Mononuclear cell (primary cell): ENCODE measurements around the gene ZNF414. TPM values are rescaled to one million over a fixed set of nuclear protein-coding genes. Genes with fewer than 3 reads are reported as not detected.

Experiments used
- H3K27me3 ChIP-seq: 2 replicates; pipeline ENCODE4 v1.6.0; 2011; ENCODE audit warnings: low read length, control low read depth; ENCODE audit not compliant: insufficient read depth
- H3K4me1 ChIP-seq: 2 replicates; pipeline ENCODE4 v1.5.1; 2011; ENCODE audit warnings: mild to moderate bottlenecking, low read length, control low read depth; ENCODE audit not compliant: insufficient read depth
- H3K4me3 ChIP-seq: 2 replicates; pipeline ENCODE4 v1.5.1; 2011; ENCODE audit warnings: mild to moderate bottlenecking, low read length, moderate library complexity
- H3K9me3 ChIP-seq: 2 replicates; pipeline ENCODE4 v1.5.1; 2011; ENCODE audit warnings: low read depth, mild to moderate bottlenecking, control low read depth, low read length
- total RNA-seq: library from RNA; depleted of rRNA; stranded (reverse); fragments of >200 nt; gene quantifications from one replicate; pipeline ENCODE4 v1.2.3, GENCODE V29; 2012

The ZNF414 gene
- total RNA-seq, 1 donor = 5.6 TPM

DNA sequence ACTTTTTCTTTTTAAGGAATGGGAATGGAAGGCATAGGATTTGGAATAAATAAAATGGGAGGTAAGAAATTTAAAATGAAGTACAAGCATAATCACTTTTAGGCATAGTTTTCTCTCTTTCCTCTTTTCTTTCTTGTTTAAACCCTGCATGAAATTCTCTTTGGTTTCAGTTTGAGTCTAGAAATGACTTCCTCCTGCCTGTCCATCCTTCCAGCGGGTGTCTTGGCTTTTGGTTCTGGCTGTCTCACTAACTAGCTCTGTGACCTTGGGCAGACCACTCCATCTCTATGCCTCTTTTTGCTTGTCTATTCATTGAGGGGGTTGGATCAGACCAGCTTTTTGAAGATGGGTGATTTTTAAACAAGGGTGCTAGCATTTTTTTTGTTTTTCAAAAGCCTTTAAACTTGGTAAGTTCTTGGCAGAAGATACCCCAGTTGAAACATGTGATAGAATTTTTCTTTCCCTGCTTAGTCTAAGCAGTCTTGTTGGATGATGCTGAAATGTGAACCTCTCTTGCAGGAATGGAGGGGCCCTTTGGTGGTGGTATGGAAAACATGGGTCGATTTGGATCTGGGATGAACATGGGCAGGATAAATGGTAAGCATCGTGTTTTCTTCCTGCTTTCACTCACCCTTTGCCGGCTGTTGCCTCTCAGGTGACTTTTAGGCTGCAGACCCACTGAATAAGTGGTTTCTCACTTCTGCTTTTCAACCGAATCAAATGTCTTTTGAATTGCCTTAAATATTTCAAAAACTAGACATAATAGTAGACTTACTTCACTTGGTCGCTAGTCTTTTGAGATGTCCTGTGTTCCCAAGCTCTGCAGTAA lies 40.1 kb downstream of the ZNF414 start:
- Histone ChIP-seq H3K4me1 (peaks cover 51% of the 10 kb centered on the region), H3K9me3 (no peaks in the 10 kb centered on the region), H3K4me3 (no peak overlapping the region), H3K27me3 (no peaks in the 10 kb centered on the region)

DNA sequence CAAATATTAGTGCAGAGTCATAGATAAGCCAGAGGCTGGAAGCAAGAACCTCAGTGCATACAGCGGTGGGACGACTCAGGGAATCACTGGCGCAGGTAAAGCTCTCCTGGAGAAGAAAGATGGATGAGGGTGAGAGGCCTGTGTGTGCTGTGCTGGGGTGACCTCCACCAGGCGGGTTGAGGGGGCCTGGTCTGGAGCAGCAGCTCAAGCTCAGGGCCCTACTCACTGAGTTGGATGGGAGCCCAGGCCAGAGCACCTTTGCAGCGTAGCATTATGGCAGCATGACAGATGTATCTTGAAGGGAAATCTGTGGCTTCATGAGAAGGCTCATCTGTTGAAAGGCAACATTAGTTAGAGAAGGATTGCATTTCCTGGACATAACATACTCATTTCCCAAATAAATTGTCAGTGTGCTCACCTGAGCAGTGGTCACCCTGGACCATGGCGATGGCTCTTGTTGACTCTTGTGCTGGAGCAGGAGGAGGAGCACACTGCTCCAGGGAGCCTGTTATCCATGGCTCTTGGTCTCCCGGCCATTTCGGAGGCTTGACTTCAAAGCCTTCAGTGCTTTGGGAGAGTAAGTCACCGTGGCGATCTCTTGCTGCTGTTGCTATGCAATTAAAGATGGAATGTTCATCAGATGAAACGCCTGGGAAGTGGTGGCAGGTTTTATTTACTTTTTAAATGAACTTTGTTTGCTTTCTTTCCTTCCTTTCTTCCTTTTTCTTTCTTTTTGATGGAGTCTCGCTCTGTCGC lies 44.2 kb downstream of the ZNF414 start:
- no peaks in the 10 kb centered on the region for H3K9me3 ChIP-seq
- peaks cover 32% of the 10 kb centered on the region for H3K4me1 ChIP-seq
- H3K4me3 ChIP-seq = no peak overlapping the region

DNA sequence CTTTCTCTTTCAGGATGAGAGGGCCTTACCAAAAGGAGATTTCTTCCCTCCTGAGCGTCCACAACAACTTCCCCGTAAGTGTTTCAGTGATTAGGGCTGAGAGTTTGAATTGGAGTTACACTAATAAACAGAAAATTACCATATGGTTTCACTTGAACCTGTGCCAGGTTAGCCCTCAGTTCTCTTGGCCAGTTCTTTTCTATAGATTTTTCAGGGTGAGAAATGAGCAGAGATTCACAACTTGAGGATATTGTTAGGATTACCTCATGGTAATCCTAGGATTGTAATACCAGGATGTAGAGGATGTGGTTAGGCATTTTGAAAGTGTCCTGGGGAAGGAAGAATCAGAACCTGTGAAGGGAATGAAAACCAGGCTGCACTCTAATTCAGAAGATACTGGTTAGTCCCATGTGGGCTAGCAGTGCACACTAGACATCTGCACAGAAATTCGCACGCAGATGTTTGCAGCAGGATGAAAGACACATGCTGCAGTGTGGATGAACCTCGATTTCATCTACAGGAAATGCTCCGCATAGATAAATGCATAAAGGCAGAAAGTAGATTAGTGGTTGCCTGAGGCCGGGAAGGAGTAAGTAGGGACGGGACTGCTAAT lies 45.1 kb downstream of the ZNF414 start:
- Histone ChIP-seq H3K9me3 (no peaks in the 10 kb centered on the region), H3K4me3 (no peak overlapping the region), H3K4me1 (peaks cover 23% of the 10 kb centered on the region), H3K27me3 (no peaks in the 10 kb centered on the region)

More for the DNA sequence above, 44.2 kb downstream of the ZNF414 start:
- no peaks in the 10 kb centered on the region for H3K27me3 ChIP-seq

DNA sequence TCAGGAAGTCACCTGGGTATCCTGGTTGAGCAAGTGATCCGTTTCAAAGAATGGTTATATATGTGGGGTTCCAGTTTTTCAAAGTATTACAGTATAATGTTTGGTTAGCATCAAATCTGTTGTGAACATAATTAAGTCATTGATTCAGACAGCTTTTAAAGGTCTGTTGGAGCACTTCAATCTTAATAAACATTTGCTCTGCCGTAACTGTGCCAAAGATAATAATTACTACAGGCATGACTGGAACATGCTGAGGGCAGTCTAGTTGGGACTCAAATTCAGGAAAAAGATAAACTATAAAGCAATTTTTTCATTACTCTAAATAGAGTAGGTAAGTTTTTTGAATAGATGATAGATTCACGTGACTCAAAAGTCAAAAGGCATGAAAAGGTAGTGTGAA lies 45.8 kb downstream of the ZNF414 start:
- Histone ChIP-seq H3K4me3 (no peak overlapping the region), H3K4me1 (peaks cover 16% of the 10 kb centered on the region), H3K27me3 (no peaks in the 10 kb centered on the region), H3K9me3 (no peaks in the 10 kb centered on the region)

DNA sequence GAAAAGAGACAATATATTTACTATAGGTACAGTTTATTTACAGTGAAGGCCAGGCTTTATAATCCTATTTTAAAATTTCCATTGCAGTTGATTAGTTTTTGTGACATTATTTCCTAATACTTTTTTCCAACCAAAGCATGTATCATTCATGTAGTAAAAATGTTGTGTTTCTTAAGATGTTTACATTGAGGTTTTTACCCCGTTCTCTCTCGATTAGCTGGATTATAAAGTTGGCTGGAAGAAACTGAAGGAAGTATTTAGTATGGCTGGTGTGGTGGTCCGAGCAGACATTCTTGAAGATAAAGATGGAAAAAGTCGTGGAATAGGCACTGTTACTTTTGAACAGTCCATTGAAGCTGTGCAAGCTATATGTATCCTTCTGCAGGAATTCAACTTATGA lies 47.9 kb downstream of the ZNF414 start:
- Histone ChIP-seq H3K4me1 (no peaks in the 10 kb centered on the region), H3K27me3 (no peaks in the 10 kb centered on the region), H3K4me3 (no peak overlapping the region), H3K9me3 (no peaks in the 10 kb centered on the region)

DNA sequence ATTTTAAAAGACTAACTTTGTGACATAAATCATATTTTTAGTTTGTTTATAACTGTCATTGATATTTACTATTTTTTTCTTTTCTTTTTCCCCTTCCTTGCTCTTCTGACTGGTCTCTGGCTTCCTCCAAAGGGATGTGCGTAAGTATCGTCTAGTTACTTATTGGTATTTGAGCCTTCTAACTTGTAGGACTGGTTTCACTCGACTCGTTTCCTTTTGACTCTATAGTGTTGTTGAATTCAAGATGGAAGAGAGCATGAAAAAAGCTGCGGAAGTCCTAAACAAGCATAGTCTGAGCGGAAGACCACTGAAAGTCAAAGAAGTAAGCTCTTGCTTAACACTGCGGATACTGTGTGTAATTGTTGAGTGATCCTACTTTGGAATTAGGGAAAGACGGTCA lies 50.6 kb downstream of the ZNF414 start:
- H3K9me3 ChIP-seq = no peaks in the 10 kb centered on the region
- H3K4me1 ChIP-seq = peaks cover 5% of the 10 kb centered on the region
- H3K27me3 ChIP-seq = no peaks in the 10 kb centered on the region
- H3K4me3 ChIP-seq = no peak overlapping the region

DNA sequence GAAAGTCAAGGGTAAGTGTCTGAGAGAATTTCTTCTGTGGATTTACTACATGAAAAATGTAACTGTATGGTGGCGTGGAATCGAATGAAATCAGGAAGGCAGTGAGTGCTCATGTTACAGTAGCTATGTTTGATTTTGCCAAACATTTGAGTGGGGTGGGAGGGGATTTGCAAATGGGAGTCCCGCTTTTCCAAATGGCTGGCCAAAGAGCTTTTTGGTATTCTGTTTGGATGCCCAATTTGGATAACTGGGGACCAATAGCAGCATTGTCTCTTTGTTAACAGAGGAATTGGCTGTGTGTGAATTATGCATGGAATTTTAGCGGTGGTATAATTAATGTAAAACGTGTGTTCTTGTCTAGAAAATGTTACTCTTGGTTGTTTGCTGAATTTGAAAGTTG lies 51.4 kb downstream of the ZNF414 start:
- Histone ChIP-seq H3K4me3 (no peak overlapping the region), H3K9me3 (no peaks in the 10 kb centered on the region), H3K27me3 (no peaks in the 10 kb centered on the region), H3K4me1 (peaks cover 5% of the 10 kb centered on the region)

DNA sequence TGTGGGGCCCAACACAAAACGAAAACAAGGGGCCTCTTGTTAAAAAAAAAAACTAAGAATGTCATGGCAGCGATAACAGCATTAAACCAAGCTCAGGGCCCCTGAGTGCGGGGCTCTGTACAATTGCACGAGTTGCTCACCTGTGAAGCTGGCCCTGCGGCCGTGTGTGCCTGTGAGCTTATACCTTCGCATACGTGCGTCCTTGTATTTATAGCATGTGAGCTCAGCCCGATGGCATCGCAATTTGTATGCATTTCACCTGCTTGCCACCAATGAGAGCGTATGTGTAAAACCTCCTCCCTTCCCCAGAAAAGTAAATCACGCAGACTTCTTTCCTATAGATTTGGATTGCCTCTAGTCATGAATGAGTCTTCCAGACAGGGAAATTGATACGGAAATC lies 52.1 kb downstream of the ZNF414 start:
- no peaks in the 10 kb centered on the region for H3K9me3 ChIP-seq
- peaks cover 6% of the 10 kb centered on the region for H3K4me1 ChIP-seq
- no peaks in the 10 kb centered on the region for H3K27me3 ChIP-seq
- H3K4me3 ChIP-seq = no peak overlapping the region

DNA sequence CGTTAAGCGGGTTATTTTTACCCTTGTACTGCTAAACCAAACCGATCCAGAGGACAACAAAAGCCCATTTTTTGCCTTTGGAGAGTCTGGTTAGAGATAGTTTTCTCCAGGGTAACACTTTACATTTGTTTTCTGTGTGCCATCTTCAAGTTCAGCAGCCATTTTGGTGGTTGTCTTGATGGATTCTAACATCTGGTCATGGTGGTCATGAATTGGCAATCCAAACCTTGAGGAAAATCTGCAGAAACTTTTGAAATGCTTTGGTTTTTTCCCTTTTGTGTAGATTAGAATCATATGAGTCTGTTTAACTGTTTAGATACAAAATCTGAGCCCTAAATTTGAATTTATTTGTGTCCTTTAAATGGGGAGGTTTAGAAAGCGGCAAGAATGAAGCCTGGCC lies 52.6 kb downstream of the ZNF414 start:
- peaks cover 11% of the 10 kb centered on the region for H3K4me1 ChIP-seq
- no peak overlapping the region for H3K4me3 ChIP-seq
- H3K9me3 ChIP-seq = no peaks in the 10 kb centered on the region
- H3K27me3 ChIP-seq = no peaks in the 10 kb centered on the region

DNA sequence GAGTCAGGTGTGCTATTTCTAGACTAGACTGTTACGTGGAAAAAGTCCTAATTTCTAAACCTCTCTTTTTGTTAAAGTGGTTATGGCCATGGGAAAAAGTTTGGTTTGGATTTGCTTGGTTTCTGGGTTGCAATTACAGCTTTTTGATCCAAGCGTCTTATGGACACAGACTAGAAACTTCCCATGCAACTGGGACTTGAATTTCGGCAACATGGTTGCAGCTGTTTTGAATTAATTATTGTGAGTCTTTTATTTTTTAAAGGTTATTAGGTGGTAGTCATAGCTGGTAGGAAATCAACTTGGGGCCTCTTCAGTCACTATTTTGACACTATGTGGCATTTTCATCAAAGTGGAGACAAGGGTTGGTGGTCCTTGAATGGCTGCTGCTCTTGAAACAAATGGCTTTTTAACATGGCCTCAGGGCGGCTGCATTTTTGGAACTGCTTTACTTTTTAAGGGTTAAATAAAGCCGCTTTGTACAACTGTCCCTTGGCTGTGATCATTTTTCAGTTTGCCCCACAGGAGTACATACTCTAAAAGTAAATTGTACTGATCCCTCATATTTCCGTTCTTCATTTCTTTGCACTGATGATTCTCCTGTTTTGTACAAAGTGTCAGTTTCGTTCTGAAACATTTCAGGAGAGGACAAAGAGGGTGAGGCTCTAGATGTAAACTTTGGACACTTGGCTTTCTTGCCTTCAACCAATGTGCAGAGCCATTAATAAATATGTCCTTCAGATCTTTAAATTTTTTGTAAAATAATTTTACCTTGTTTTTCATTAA lies 53.3 kb downstream of the ZNF414 start:
- Histone ChIP-seq H3K4me3 (no peak overlapping the region), H3K27me3 (no peaks in the 10 kb centered on the region), H3K4me1 (peaks cover 11% of the 10 kb centered on the region), H3K9me3 (no peaks in the 10 kb centered on the region)

Other genes with a start within 250 kb of the ZNF414 start
- 14.6 TPM for gene CD320, start 205.8 kb downstream of the ZNF414 start, total RNA-seq
- 15.3 TPM for gene NDUFA7, start 192.8 kb downstream of the ZNF414 start, total RNA-seq
- 352 TPM for gene RPS28, start 192.7 kb downstream of the ZNF414 start, total RNA-seq
- 0.42 TPM for gene KANK3, start 170.9 kb downstream of the ZNF414 start, total RNA-seq
- gene ANGPTL4, start 150.0 kb downstream of the ZNF414 start, total RNA-seq = not detected
- 24.3 TPM for gene RAB11B, start 123.8 kb downstream of the ZNF414 start, total RNA-seq
- 119 TPM for gene MARCHF2, start 100.9 kb downstream of the ZNF414 start, total RNA-seq
- 104 TPM for gene HNRNPM, start 69.2 kb downstream of the ZNF414 start, total RNA-seq
- 5.7 TPM for gene PRAM1, start 11.5 kb downstream of the ZNF414 start, total RNA-seq
- gene MYO1F, start 63.3 kb upstream of the ZNF414 start, total RNA-seq = 145 TPM
- 29.5 TPM for gene ADAMTS10, start 96.5 kb upstream of the ZNF414 start, total RNA-seq
- gene NFILZ, start 116.5 kb upstream of the ZNF414 start, total RNA-seq = not detected
- gene ACTL9, start 184.6 kb upstream of the ZNF414 start, total RNA-seq = not detected
- gene OR2Z1, start 207.5 kb upstream of the ZNF414 start, total RNA-seq = not detected